ENCODE data around the gene RHOH. TPM values are rescaled to one million over a fixed set of nuclear protein-coding genes. Genes with fewer than 3 reads are reported as not detected.

Gene RHOH
- total and polyA plus RNA-seq, 10 of the 15 experiments (the other 5 are each of a cell fraction or from before 2014, with no cell fraction given), result 46.5 to 120 (median 57.9) TPM

- RAD21 ChIA-PET (ENCODE audit: unreplicated experiment), result interaction anchor here (1.0 to 18.0 kb wide), 10 partner anchors 6 to 269 kb away, joined by 3 to 356 read pairs (median 17); partner anchors contain the start of gene RHOH
- H3K9ac ChIP-seq (ENCODE audit: control insufficient read depth, insufficient read depth, low read length), result peak overlapping the region; percentile 99
- H4K20me1 ChIP-seq (ENCODE audit: control insufficient read depth, insufficient read depth), result no peaks in the 10 kb centered on the region
- H3K4me3 ChIP-seq, result peak overlapping the region; percentile 88
- FAIRE-seq (no peak), ATAC-seq (no peak), DNase-seq (ENCODE audit: low read depth, low spot score) (no peak)
- CTCF ChIA-PET, result interaction anchor here (1.1 to 11.5 kb wide), 4 partner anchors 10 to 116 kb away, joined by 4 to 121 read pairs (median 8); no protein-coding TSS in a partner anchor
- SMC1A ChIA-PET (ENCODE audit: uncharacterized antibody, unreplicated experiment), result interaction anchor here (1.0 to 20.3 kb wide), 11 partner anchors 7 to 133 kb away, joined by 3 to 374 read pairs (median 5); partner anchors contain the start of gene RHOH
- 0% methylated on average over 5 of the region's 5 CpGs for WGBS (ENCODE audit: insufficient coverage, insufficient replicate concordance, low lambda C conversion rate, missing lambda C conversion rate)
- intact Hi-C loops (cut with micrococcal nuclease; ENCODE audit: unreplicated experiment) (loop anchor here (5.0 to 10.0 kb wide), 4 partner anchors 482 to 1146 kb away; no protein-coding TSS in a partner anchor), in situ Hi-C loops (cut with MboI) (loop anchor here (25.0 kb wide), 1 partner anchor 1378 kb away; the partner anchor contains the start of gene TLR1)
- no peaks in the 10 kb centered on the region for H3K27me3 ChIP-seq (replicated peaks in 1 of 2; ENCODE audit: control insufficient read depth in 2 of 2, insufficient read depth in 2 of 2, low read length in 1 of 2)
- peaks cover 27% of the 10 kb centered on the region for H3K4me1 ChIP-seq (ENCODE audit: control insufficient read depth, insufficient read depth, low read length)
- POLR2A ChIA-PET, result interaction anchor here (0.5 to 12.0 kb wide), 9 partner anchors 9 to 121 kb away, joined by 3 to 214 read pairs (median 4); no protein-coding TSS in a partner anchor
- no peaks in the 10 kb centered on the region for H3K36me3 ChIP-seq (ENCODE audit: control insufficient read depth in 2 of 2, insufficient read depth in 2 of 2, low read length in 1 of 2)
- no TSS peak for BruUV-seq (replicated peaks)
- peak overlapping the region; percentile 92 for H3K27ac ChIP-seq (ENCODE audit: control insufficient read depth, insufficient read depth)
- H2AFZ ChIP-seq (ENCODE audit: control insufficient read depth, low read depth, low read length), result peak overlapping the region; percentile 47
- H3K9me3 ChIP-seq (replicated peaks; ENCODE audit: control insufficient read depth, insufficient read depth, low read length), result no peaks in the 10 kb centered on the region
- peak overlapping the region; percentile 81 for H3K4me2 ChIP-seq (ENCODE audit: control insufficient read depth, insufficient read depth)
- peaks cover 83% of the 10 kb centered on the region for H3K79me2 ChIP-seq (ENCODE audit: control insufficient read depth, insufficient read depth, low read length)
- TF ChIP-seq STAT3 (IDR thresholded peaks at IDR 0.05; ENCODE audit: low read depth, low read length) (0 out of 2 replicates have a peak, but pooled peaks have one; percentile 3), ZNF384 (IDR thresholded peaks at IDR 0.05; ENCODE audit: borderline replicate concordance, low read depth, low read length) (0 out of 2 replicates have a peak, but pooled peaks have one; percentile 37), CHD4 (IDR thresholded peaks at IDR 0.05) (no peak), JUND (IDR thresholded peaks at IDR 0.05; ENCODE audit: low read depth, low read length) (no peak), SP1 (IDR thresholded peaks at IDR 0.05; ENCODE audit: low read depth, low read length) (no peak), ZZZ3 (IDR thresholded peaks at IDR 0.05; ENCODE audit: control insufficient read depth, insufficient read length, low read depth) (no peak), MEF2A (IDR thresholded peaks at IDR 0.05; ENCODE audit: insufficient read depth, low read depth, low read length) (no peak), SMARCA5 (IDR thresholded peaks at IDR 0.05) (no peak), MXI1 (IDR thresholded peaks at IDR 0.05; ENCODE audit: low read depth, low read length) (no peak), USF1 (IDR thresholded peaks at IDR 0.05; ENCODE audit: borderline replicate concordance, extremely low read length, insufficient read depth, low read depth, low read length) (no peak), GATAD2B (conservative IDR thresholded peaks at IDR 0.05; ENCODE audit: low read depth) (no peak), MTA3 (IDR thresholded peaks at IDR 0.05; ENCODE audit: borderline replicate concordance, low read length) (no peak), ETV6 (conservative IDR thresholded peaks at IDR 0.05 in 1 of 2, IDR thresholded peaks at IDR 0.05 in 1 of 2; ENCODE audit: borderline replicate concordance in 1 of 2, low read depth in 1 of 2) (no peak), FOXM1 (IDR thresholded peaks at IDR 0.05; ENCODE audit: low read depth, low read length) (no peak), SMAD1 (IDR thresholded peaks at IDR 0.05; ENCODE audit: low read depth, partially characterized antibody) (no peak), POLR2A (IDR thresholded peaks at IDR 0.05; ENCODE audit: low read depth, low read length) (no peak), HCFC1 (IDR thresholded peaks at IDR 0.05; ENCODE audit: low read length) (no peak), RELA (IDR thresholded peaks at IDR 0.05; ENCODE audit: borderline replicate concordance, partially characterized antibody) (no peak), POLR2AphosphoS2 (IDR thresholded peaks at IDR 0.05; ENCODE audit: low read depth, low read length) (peak; percentile 33; the same call in 1 of the 2 replicates), TCF12 (IDR thresholded peaks at IDR 0.05; ENCODE audit: low read depth, low read length) (no peak)
- TF ChIP-seq, protein P1, sequence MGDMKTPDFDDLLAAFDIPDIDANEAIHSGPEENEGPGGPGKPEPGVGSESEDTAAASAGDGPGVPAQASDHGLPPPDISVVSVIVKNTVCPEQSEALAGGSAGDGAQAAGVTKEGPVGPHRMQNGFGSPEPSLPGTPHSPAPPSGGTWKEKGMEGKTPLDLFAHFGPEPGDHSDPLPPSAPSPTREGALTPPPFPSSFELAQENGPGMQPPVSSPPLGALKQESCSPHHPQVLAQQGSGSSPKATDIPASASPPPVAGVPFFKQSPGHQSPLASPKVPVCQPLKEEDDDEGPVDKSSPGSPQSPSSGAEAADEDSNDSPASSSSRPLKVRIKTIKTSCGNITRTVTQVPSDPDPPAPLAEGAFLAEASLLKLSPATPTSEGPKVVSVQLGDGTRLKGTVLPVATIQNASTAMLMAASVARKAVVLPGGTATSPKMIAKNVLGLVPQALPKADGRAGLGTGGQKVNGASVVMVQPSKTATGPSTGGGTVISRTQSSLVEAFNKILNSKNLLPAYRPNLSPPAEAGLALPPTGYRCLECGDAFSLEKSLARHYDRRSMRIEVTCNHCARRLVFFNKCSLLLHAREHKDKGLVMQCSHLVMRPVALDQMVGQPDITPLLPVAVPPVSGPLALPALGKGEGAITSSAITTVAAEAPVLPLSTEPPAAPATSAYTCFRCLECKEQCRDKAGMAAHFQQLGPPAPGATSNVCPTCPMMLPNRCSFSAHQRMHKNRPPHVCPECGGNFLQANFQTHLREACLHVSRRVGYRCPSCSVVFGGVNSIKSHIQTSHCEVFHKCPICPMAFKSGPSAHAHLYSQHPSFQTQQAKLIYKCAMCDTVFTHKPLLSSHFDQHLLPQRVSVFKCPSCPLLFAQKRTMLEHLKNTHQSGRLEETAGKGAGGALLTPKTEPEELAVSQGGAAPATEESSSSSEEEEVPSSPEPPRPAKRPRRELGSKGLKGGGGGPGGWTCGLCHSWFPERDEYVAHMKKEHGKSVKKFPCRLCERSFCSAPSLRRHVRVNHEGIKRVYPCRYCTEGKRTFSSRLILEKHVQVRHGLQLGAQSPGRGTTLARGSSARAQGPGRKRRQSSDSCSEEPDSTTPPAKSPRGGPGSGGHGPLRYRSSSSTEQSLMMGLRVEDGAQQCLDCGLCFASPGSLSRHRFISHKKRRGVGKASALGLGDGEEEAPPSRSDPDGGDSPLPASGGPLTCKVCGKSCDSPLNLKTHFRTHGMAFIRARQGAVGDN (IDR thresholded peaks at IDR 0.05), result no peak
Observed at GRCh38 chr4:40190465-40190864, 6.4 kb upstream of the RHOH start.

Measured in GM12878 (cell line).